ENCODE results near the gene FOXJ1.
"Not testable (repeated sequence)": the region's sequence is repeated elsewhere in the genome, so short reads cannot be mapped to it uniquely, and the experiment has no call there.

Gene FOXJ1

GRCh38 chr17:76141212-76142038 is at the start of gene FOXJ1:
Gene FOXJ1 (minus strand): TSS chr17:76141245. CDS start chr17:76140395, 850 bp downstream.
- DNase-seq (ENCODE audit: low spot score) = peak; percentile 89

GRCh38 chr17:76189741-76190140 is 48.7 kb upstream of the FOXJ1 start:
- DNase-seq (ENCODE audit: low spot score) = no peak

- no peak for DNase-seq (ENCODE audit: low spot score)
These were observed 48.2 kb upstream of the FOXJ1 start for GRCh38 chr17:76189247-76189646.

- DNase-seq (ENCODE audit: low spot score) = no peak
These were observed 47.4 kb upstream of the FOXJ1 start for GRCh38 chr17:76188213-76189016.

GRCh38 chr17:76186774-76187173 is 45.7 kb upstream of the FOXJ1 start:
- not testable (repeated sequence) for DNase-seq (ENCODE audit: low spot score)

GRCh38 chr17:76184290-76184689 is 43.2 kb upstream of the FOXJ1 start:
- no peak for DNase-seq (ENCODE audit: low spot score)

GRCh38 chr17:76182016-76182764 is 41.1 kb upstream of the FOXJ1 start:
- DNase-seq (ENCODE audit: low spot score) = peak; percentile 91

GRCh38 chr17:76179496-76180467 is 38.7 kb upstream of the FOXJ1 start:
- DNase-seq (ENCODE audit: low spot score) = no peak

- no peak for DNase-seq (ENCODE audit: low spot score)
These were observed 37.1 kb upstream of the FOXJ1 start for GRCh38 chr17:76178124-76178523.

GRCh38 chr17:76176701-76177574 is 35.9 kb upstream of the FOXJ1 start:
- no peak for DNase-seq (ENCODE audit: low spot score)

- no peak for DNase-seq (ENCODE audit: low spot score)
These were observed 33.0 kb upstream of the FOXJ1 start for GRCh38 chr17:76174037-76174436.

- DNase-seq (ENCODE audit: low spot score) = no peak
These were observed 32.4 kb upstream of the FOXJ1 start for GRCh38 chr17:76173474-76173873.

GRCh38 chr17:76171706-76172105 is 30.7 kb upstream of the FOXJ1 start:
- DNase-seq (ENCODE audit: low spot score) = no peak

- no peak for DNase-seq (ENCODE audit: low spot score)
These were observed 29.1 kb upstream of the FOXJ1 start for GRCh38 chr17:76170114-76170513.

- DNase-seq (ENCODE audit: low spot score) = peak; percentile 32
These were observed 25.9 kb upstream of the FOXJ1 start for GRCh38 chr17:76166906-76167305.

GRCh38 chr17:76166168-76166567 is 25.1 kb upstream of the FOXJ1 start:
- peak; percentile 92 for DNase-seq (ENCODE audit: low spot score)

GRCh38 chr17:76164331-76164730 is 23.3 kb upstream of the FOXJ1 start:
- DNase-seq (ENCODE audit: low spot score) = no peak

- DNase-seq (ENCODE audit: low spot score) = no peak
These were observed 22.9 kb upstream of the FOXJ1 start for GRCh38 chr17:76163919-76164318.

- DNase-seq (ENCODE audit: low spot score) = no peak
These were observed 20.7 kb upstream of the FOXJ1 start for GRCh38 chr17:76161619-76162266.

Measured in pons (tissue), 1 donor.